HG02678 (cell line): ENCODE measurements around the gene TEX261.
"Not testable (repeated sequence)": the region's sequence is repeated elsewhere in the genome, so short reads cannot be mapped to it uniquely, and the experiment has no call there.

ENCODE experiments used
- ATAC-seq: cut with Tn5 transposase; IDR thresholded peaks from one replicate; pipeline ENCODE4 v1.9.1; 2021; ENCODE audit warnings: mild to moderate bottlenecking, moderate library complexity; ENCODE audit not compliant: unreplicated experiment

The TEX261 gene

DNA sequence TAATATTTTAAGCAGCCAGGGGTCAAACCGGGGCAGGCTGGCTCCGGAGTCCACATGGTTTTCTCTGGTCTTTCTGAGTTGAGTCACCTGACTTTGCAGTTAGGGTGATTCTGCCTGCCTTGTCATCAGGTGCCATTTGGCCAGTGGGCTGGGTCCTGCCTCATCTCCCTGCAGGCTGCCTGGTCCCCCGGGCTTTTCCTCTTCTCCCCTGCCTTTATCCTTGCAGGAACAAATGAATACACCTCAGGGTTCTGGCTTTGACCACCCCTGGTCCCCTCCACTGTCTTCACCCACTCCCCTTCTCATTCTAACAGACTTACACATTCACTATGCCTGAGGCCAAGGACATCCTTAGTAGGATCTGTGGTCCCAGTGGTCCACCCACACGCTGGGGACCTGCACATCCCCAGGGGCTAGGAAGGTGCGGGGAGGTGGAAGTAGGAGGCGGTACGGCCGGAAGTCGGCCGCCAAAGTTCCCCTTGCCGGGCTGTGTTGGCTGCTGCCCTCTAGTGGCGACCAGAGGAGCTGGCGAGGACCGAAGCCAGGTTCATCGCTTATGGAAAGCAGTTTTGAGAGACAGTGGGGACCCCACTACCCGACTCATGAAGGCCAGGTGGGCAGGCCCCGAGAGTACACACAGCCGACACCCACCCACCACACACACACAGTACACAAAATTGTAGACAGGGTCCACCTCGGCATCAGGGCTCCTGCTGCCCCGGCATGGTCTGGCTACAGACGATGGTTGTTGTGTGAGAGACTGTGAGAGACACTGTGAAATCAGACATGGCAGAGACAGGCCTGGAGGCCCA, 6.3 kb upstream of the TEX261 start:
- ATAC-seq = peak; percentile 95

DNA sequence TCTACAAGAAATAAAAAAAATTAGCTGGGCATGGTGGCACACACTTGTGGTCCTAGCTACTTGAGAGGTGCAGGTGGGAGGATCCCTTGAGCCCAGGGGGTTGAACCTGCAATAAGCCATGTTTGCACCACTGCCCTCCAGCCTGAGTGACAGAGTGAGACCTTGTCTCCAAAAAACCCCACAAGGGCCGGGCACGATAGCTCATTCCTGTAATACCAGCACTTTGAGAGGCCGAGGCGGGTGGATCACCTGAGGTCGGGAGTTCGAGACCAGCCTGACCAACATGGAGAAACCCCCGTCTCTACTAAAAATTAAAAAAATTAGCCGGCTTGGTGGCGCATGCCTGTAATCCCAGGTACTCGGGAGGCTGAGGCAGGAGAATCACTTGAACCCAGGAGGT, 5.3 kb upstream of the TEX261 start:
- not testable (repeated sequence) for ATAC-seq

DNA sequence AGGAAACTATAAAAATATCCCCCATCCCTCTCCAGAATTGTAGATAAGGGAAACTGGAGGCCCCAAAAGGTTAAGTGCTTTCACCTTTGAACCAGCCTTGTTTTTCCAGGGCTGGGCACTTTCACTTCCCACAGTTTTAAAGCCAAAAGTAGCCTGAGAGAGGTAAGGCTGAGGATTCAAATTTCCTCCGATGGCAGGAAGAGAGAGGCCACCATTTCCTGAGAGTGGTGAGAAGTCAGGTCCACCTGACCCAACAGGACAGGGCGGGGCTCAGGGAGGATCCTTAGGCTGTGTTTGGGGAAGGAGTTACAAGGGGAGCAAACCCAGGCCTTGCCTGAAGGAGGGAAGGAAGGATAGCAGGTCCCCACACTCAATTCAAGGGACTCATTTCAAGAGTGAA, 4.7 kb upstream of the TEX261 start:
- ATAC-seq = no peak

DNA sequence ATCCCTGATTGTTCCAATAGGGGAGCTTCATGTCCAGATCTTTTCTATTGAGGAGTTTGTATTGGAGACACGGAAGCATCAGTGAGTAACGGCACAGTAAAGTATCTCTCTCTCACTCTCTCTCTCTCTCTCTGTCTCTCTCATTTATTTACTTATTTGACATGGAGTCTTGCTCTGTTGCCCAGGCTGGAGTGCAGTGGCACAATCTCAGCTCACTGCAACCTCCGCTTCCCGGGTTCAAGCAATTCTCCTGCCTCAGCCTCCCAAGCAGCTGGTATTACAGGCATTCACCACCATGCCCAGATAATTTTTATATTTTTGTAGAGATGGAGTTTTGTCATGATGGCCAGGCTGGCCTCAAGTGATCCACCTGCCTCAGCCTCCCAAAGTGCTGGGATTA, 4.2 kb upstream of the TEX261 start:
- ATAC-seq = not testable (repeated sequence)

DNA sequence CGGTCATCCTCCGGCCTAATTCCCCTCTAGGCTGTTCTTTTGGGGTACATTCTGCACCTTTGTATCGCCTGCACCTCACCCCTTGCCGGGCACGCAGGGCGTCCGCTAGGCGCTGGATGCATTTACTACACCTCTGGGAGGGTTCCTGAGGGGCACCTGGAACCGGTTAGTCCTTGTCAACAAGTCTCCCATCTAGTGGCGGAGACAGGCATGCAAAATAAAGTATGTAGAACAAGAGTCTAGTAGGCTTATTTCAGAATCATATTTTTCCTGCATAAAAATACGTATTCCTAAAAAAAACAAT, 705 bp upstream of the TEX261 start:
- peak; percentile 46 for ATAC-seq

DNA sequence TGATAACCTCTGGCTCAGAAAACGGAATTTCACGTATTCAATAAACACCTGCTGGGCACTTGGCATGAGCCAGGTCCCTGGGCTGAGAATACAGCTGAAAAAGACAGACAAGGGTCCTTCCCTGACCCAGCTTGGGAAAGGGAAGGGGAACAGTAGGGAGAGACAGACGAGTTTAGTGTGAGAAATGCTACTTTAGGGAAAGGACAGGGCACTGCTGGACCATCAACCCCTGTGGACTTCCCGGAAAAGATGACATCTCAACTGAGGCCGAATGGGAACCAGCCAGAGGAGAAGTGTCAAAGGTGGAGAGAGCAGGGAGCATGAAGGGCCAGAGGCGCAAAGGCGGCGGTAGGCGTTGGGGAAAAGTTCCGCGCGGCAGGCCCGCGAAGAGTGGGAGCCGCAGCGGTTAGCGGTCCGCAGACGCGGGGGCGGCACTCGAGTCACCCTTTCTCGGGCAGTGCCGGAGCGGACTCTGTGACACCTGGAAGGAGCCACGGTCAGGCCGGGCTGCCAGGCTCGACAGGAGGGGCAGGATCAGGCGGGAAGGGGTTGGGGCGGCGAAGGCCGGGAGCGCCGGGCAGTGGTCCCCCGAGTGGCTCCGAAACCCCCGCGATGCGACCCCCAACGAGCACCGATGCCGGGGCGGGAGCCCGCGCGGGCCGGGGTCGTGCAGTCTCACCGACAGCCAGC, 519 bp downstream of the TEX261 start:
- peak; percentile 24 for ATAC-seq

DNA sequence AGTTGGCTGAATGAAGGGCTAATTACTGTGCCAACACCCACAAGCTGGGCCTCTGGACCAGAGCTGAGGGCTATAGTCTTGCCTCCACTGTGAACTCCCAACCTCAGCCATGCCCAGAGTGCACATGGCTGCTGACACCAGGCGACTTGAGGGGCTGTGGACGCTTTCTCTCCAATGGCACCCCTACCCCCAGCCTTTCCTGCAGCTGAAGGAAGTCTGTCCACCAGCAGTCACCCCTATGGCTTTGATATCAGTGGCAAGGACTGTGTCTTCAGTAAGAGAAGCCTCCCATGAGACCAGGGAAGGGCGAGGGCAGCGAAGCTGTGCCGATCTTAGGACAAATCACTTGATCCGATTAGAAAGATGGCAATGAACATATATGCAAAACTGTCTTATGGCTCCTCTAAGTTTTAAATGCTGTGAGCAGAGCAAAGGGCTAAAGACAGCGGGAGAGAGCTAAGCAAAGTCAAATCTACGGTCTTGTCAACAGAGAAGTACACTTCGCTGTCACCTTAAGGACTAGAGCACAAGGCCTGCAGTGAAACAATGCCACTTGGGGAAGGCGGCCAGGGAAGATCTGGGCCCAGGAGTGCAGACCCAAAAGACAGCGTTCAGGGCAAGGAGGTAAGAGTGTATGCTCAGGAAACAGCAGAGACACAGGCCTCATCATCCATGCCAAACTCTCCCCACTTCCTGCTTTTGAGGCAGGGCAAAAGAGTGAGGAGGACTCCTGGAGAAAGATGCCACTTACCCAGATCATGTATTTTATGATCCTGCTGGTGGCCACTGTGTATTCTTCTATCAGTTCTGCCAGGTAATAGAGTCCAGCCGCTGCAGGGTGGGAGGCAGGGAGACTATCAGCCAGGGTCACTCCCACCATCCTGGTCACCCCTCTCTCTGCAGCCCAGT, 1.5 kb downstream of the TEX261 start:
- ATAC-seq = no peak

DNA sequence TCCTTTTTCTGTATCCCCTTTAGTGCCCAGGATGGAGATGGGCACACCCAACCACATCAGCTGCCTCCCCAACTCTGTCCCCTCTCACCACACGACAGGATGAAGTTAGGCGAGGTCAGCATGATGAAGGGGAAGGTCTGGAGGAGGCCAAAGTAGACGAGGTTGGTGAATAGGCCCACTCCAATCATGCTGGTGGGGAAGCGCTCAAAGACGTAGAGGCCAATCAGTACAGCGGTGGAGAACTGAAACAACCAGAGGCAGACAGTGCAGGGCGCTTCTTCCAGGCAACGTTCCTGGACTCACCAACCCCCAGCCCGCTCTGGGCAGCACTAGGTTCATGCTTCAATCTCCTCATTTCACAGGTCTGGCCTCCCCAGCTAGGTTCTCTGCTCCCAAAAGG, 2.9 kb downstream of the TEX261 start:
- no peak for ATAC-seq

DNA sequence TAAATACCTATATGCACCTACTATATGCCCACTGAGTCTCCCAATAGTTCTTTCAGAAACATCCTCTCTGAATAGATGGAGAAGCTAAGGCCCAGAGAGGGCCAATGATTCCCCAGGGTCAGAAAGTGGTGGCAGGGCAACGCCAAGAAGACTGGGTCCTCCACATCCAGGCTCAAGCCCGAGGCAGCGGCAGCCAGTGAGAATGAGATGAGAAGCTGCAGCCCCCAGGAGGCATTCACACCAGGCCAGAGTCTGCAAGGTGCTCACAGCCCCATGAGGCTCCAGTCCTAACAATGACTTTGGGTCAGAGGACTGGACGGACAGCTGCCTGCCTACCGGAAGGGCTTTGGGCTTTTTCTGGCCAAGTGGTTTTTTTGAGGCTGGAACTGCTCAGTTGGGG, 3.5 kb downstream of the TEX261 start:
- ATAC-seq = no peak

DNA sequence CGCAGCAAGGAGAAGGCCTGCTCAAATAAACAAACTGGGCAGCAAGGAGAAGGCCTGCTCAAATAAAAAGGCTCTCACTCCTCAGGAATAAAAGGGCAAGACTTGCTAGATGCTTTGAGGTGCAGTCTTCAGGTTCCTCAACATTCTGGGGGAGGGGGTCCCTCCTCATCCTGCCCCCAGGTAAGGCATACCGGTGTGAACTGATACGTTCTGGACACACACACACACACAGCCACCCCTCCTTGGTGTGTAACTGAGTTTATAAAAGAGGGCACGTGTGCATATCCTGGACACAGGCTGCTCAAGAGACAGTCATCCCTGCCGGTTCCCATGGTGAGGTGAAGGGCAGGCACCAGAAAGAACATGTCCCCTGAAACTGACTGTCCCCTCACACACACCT, 4.5 kb downstream of the TEX261 start:
- ATAC-seq = no peak

DNA sequence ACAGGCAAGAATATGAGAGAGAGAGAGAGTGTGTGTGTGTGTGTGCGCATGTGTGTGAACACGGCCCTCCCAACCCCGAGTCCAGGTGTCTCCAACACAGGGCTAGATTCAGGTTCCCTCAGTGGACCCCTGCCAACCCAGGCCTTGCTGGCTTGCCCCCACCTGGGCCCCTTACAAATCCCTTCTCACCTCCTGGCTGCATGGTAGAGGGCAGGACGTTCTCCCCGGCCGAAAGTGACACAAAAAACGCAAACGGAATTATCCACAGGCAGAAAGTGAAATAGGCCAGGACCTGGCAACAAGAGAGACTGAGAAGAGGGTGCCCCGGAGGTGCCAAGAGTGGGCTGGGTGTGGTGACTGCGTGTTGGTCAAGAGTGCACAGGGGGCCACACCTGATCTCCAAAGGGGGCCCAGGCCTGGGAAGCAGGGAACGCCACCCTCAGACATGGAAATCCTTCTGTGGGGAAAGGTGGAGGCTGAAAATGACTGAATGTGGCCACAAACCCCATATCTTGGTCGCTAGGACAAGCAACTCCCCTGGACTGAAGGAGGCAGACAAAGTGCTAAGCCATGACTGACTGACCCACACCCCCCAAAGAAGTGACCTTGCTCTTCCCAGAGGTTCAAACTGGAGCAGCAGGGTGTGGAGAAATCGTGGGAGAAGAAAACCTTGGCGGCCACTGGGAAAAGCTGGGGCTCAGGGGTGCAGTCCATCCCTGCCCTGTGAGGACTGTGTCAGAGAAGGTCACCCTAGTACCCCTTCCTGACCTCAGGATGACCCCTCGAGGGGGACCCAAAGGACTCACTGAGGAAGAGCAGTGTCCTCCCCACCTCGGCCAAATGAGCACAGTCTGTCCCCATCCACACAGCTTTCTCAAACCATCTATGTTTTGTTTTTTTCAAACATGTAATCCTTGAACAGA, 5.7 kb downstream of the TEX261 start:
- no peak for ATAC-seq

DNA sequence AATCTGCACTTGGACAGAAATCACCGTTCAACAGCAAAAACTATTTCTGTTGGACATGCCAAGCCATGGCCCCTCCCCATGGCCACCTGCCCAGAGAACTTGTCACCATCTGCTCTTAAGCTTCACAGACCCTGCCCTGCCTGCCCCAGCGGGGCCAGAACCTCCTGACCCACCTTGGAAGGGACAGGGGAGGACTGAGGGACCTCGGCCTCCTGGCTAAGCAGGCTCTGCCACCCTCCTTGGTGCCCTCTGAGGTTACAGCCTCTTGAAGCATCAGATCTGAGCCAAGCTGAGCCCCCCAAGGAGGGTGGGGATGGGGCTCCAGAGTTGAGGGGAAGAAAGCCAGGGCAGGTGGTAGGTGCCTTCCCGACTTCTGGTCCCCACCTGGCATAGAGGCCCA, 6.5 kb downstream of the TEX261 start:
- ATAC-seq = no peak

DNA sequence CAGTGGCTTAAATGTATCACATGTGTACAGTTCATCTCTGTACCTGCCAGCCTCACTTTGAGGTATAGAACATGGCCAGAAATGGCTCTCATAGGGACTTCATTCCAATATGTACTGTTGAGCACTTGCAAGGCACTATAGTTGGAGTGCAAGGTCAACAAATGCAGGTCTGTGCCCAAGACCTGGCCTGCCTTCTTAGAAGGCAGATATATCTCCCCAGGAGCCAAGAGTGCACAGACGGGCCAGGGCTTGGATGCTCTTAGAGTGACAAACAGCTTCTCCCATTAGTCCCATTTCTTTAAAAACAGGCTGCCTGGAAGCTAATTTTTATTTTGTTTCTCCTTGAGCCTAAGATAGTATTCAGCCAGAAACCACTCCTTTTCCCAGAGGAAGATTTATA, 7.3 kb downstream of the TEX261 start:
- ATAC-seq = no peak

DNA sequence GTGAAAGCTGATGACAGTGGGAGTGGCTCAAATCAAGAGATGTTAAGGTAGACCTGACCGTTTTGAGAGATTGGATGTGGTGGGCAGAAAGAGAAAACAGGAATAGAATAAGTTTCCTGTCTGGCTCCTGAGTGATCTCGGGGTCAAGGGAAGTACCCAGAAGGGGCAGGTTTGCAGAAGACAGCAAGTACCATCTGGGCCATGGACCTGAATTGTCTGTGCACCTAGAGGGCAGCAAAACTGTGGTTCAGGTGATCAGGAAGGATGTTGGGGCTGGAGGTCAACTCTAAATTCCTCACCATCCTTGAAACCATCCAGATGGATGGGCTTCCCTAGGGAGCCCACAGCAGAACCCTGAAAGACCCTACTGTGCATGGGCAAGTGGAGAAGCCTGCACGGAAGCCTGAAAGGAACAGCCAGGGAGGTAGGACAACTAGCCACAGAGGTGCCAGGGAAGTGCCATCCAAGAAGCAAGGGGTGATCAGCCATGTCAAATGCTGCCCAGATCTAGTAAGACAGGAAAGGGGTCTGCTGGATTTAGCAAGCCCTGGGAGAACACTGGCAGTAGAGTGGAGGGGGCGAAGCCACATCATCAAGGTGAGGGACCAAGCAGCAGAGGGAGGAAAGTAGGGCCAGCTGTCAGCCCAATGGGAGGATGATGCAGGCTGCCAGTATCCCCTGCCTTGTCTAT, 8.0 kb downstream of the TEX261 start:
- no peak for ATAC-seq

DNA sequence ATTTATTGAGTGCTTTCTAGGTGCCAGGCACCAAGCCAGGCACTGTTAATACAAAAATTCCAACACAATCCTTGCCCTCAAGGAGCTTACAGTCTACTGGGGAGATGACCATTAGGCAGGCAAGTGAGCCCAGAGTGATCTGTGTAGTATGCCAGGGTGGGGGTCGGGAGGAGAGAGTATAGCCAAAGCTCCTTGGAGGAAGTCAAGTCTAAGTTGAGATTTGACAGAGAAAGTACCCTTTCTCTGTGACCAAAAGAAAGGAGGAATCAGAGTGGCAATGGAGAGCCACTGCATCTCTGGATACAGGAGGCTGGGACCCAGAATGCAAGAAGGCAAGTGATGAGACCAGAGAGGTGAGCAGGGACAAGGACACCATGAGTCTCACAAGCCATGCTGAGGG, 8.7 kb downstream of the TEX261 start:
- no peak for ATAC-seq

DNA sequence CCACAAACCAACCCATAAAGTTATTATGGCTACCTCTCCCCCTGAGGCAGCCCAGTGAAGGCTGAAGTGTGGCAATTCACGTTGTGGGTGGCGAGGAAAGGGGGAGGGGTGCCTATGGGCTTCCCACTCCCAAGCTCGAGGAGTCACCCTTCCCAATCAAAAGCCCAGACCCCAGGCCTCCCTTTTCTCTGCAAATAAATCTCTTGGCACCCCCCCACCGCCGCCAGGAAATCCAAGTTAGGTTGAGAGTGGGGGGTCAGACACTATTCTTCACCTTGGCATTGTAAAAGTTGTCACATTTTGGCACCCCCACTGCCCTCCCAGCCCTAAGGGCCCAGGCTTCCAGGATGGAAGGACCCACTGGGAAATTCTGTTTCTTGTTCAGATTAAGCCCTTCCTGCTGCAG, 9.4 kb downstream of the TEX261 start:
- no peak for ATAC-seq

DNA sequence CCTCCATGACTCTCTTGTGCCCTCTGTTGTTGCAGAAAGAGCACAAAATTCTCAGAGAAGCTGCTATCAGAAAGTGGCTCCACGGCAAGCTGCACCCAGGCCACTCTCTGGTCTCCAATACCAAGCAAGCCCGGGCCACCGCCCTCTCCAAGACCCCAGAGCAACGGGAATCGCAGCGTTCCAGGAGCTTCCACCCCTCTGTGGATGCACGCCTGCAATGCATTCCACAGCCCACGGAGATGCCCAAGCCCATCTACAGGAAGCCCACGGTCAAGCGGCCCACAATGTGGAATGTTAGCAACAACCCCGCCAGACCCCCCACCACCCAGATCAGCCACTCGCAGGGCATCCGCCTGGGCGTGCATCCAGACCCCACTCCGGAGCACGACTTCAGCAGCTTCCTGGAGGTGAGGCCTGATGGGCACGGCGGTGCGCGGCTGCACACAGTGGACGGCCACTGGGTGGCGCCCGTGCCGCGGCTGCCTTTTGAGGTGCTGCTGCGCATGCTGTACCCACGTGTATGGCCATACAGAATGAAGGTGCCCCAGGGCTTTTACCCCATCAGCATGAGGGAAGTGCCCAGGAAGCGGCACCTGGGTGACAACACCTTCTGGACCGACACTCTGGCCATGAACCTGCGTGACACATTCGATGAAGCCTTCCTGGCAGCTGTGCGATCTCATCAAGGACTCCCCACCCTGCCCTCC, 9.9 kb downstream of the TEX261 start:
- peak; percentile 96 for ATAC-seq

DNA sequence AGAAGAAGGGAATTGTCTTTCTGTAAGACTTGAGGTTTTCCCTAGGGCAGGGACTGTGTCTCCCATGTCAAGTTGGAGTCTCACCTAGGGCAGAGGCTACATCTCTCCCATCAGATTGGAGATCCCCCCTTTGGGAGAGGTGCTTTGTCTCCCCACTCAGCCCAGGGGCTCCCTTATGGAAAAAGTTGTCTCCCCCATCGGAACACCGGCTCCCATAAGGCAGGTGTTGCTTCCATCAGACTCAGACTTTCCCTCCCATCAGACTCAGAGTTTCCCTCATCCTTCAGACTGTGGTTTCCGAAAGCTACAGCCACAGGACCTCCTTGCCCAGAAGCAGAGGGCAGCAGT, 10.5 kb downstream of the TEX261 start:
- ATAC-seq = no peak

DNA sequence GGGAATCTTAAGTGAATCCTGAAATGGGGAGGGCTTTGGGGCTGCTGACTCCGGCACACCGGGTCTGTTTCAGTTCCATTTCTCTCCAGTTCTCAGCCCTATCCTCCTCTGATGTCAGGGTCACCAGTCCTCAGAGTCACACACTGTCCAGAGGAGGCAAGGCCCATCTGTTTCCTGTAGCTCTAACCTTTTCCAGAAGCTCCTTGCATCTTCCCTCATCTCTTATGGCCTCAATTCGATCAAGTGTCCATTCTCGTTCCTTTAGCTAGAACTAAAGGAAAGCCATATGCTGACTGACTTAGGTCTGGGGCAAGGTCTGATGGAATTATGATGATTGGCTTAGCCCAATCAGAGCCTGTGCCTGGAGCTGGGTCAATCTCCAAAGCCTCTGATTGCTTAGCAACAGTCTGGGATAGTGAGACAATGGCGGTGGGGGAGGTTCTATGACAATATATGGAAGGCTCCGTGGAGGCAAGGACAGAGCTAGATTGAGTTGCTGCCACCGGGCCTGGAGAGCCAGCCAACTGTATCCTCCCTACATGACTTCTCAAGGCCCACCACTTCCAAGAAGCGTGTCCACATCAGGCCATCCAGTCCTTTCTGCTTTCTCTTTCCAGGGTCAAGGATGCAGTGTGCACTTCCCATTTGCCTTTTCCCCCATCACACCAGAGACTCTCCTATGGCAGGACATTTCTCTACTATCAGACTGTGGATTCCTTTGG, 11.0 kb downstream of the TEX261 start:
- ATAC-seq = no peak
